Measurements from ENCODE around the gene GPR171.

DNA sequence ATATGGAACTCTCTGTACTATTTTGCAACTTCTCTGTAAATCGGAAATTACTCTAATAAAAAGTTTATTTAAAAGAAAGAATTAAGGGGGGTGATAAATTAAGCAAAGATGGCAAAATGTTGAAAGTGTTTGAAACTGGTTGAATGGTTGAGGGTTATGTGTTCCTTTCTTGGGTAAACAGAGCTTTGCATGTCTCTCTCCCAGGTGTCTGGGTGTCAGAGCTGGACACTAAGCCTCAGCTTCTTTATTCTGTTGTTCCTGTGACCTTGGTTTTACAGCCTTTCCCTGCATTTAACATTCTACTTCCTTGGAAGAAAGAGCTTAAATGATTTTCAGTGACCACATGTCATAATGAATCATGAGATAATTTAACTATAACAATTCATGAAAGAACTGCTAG, 7.2 kb downstream of the GPR171 start:
- TF ChIP-seq CTCF (IDR thresholded peaks at IDR 0.05) (no peak), POLR2A (IDR thresholded peaks at IDR 0.05) (no peak)

Data from Peyer's patch (tissue), 4 donors.